Measurements from ENCODE around the gene CORO1A.

The CORO1A gene

GRCh38 chr16:30152517-30152916 lies 30.9 kb upstream of the CORO1A start:
- TF ChIP-seq POLR2AphosphoS5 (IDR thresholded peaks at IDR 0.05; ENCODE audit: low read depth, low read length), result no peak
- no peak for TF ChIP-seq TAF1 (IDR thresholded peaks at IDR 0.05; ENCODE audit: borderline replicate concordance, insufficient read depth, low read length)
- no peak for TF ChIP-seq FOXP2 (optimal IDR thresholded peaks at IDR 0.05; ENCODE audit: borderline replicate concordance, extremely low read depth, extremely low read length, insufficient read depth)
- TF ChIP-seq REST (IDR thresholded peaks at IDR 0.05; ENCODE audit: insufficient read depth in 1 of 2, low read depth in 2 of 2, low read length in 2 of 2), result no peak
- no peak for TF ChIP-seq SIN3A (IDR thresholded peaks at IDR 0.05; ENCODE audit: borderline replicate concordance, insufficient read depth, low read length)

GRCh38 chr16:30155188-30155587 lies 28.2 kb upstream of the CORO1A start:
- no peak for TF ChIP-seq REST (IDR thresholded peaks at IDR 0.05; ENCODE audit: insufficient read depth in 1 of 2, low read depth in 2 of 2, low read length in 2 of 2)
- TF ChIP-seq TAF1 (IDR thresholded peaks at IDR 0.05; ENCODE audit: borderline replicate concordance, insufficient read depth, low read length), result no peak
- no peak for TF ChIP-seq FOXP2 (optimal IDR thresholded peaks at IDR 0.05; ENCODE audit: borderline replicate concordance, extremely low read depth, extremely low read length, insufficient read depth)
- no peak for TF ChIP-seq POLR2AphosphoS5 (IDR thresholded peaks at IDR 0.05; ENCODE audit: low read depth, low read length)

GRCh38 chr16:30157214-30157613 lies 26.2 kb upstream of the CORO1A start:
- TF ChIP-seq TAF1 (IDR thresholded peaks at IDR 0.05; ENCODE audit: borderline replicate concordance, insufficient read depth, low read length) (no peak), SIN3A (IDR thresholded peaks at IDR 0.05; ENCODE audit: borderline replicate concordance, insufficient read depth, low read length) (no peak), REST (IDR thresholded peaks at IDR 0.05; ENCODE audit: insufficient read depth in 1 of 2, low read depth in 2 of 2, low read length in 2 of 2) (no peak), POLR2AphosphoS5 (IDR thresholded peaks at IDR 0.05; ENCODE audit: low read depth, low read length) (no peak), FOXP2 (optimal IDR thresholded peaks at IDR 0.05; ENCODE audit: borderline replicate concordance, extremely low read depth, extremely low read length, insufficient read depth) (no peak)

- TF ChIP-seq POLR2AphosphoS5 (IDR thresholded peaks at IDR 0.05; ENCODE audit: low read depth, low read length), result no peak
- TF ChIP-seq REST (IDR thresholded peaks at IDR 0.05; ENCODE audit: insufficient read depth in 1 of 2, low read depth in 2 of 2, low read length in 2 of 2), result no peak
- TF ChIP-seq SIN3A (IDR thresholded peaks at IDR 0.05; ENCODE audit: borderline replicate concordance, insufficient read depth, low read length), result no peak
- TF ChIP-seq FOXP2 (optimal IDR thresholded peaks at IDR 0.05; ENCODE audit: borderline replicate concordance, extremely low read depth, extremely low read length, insufficient read depth), result no peak
- no peak for TF ChIP-seq TAF1 (IDR thresholded peaks at IDR 0.05; ENCODE audit: borderline replicate concordance, insufficient read depth, low read length)
Observed at GRCh38 chr16:30163538-30163937, 19.9 kb upstream of the CORO1A start.

Measured in PFSK-1 (cell line).